ENCODE data around the gene MYDGF. TPM values are rescaled to one million over a fixed set of nuclear protein-coding genes. Genes with fewer than 3 reads are reported as not detected.

Gene MYDGF
- total RNA-seq, 1 donor from 2014 or later: 94.5 TPM

DNA sequence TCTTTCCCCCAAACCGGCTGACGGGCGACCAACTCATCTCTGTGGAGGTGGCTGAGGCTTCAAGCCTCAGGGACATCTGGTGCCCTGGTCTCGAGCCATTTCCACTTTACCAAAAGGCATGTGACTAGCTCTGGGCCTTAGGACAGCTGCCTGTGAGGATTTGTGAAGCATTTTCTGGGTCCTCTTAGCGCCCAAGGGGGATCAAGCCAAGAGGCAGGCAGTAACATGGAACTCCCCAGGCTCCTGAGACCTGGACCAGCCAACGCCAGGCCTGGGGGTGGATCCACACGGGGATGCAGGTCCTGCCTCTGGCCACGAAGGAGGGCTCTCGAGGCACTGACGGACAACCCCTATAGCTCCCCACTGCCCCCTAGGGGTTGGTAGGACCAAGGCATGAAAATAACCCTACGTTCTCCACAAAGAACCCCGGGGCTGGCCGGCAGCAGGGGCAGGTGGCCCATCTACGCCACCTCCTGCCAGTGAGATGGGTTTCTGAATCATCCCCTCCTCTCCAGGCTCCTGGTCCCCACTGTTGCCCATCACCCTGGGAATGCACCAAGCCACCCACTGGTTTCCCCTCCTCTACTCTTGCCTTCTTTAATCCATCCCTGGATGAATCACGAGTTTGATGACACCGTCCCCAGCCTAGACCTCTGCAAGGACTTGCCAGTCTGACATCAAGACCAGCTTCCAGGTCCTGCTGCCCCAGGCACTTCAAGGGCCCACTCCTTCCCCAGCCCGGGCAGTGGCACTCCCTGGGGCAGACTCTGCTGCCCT is 7.0 kb upstream of the MYDGF start:
- intact Hi-C loops (cut with micrococcal nuclease): no loop called here

DNA sequence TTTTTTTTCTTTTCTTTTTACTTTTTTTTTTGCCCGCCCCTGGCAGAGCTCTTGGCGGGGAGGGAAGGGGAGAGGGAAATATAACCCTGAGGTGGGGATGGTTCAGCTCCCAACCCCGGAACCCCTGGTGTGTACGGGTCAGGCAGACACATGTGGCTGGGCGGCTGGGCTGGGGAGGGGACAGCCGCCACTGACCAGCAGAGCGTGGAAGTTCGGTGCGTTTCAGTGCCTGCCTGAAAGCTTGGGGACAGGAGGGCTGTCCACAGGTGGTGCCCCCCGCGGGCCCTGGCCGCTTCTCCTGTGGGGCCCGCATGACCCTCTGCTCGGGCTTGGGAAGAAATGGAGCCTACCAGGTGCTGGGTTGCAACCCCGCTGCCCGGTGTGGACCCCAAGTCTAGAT is 5.2 kb upstream of the MYDGF start:
- intact Hi-C loops (cut with micrococcal nuclease): no loop called here

DNA sequence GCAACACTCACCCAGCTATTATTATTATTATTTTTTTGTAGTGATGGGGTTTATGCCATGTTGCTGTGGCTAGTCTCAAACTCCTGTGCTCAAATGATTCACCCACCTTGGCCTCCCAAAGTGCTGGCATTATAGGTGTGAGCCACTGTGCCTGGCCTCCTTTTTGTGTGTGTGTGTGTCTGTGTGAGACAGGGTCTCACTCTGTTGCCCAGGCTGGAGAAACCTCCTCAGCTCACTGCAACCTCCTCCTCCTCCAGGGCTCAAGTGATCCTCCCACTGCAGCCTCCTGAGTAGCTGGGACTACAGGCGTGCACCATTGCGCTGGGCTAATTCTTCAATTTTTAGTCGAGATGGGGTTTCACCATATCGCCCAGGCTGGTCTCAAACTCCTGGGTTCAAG is 3.6 kb upstream of the MYDGF start:
- intact Hi-C loops (cut with micrococcal nuclease): no loop called here

DNA sequence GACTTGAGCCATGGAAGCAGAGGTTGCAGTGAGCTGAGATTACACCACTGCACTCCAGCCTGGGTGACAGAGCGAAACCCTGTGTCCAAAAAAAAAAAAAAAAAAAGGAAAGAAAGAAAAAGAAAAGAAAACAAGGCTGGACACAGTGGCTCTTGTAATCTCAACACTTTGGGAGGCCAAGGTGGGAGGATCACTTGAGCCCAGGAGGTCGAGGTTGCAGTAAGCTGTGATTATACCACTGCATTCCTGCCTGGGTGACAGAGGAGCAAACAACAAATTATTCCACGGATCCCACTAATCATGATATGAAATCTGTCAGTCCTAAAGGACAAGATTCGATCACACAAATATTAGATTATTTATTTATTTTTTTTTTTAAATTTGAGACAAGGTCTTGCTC is 3.1 kb upstream of the MYDGF start:
- intact Hi-C loops (cut with micrococcal nuclease): no loop called here

DNA sequence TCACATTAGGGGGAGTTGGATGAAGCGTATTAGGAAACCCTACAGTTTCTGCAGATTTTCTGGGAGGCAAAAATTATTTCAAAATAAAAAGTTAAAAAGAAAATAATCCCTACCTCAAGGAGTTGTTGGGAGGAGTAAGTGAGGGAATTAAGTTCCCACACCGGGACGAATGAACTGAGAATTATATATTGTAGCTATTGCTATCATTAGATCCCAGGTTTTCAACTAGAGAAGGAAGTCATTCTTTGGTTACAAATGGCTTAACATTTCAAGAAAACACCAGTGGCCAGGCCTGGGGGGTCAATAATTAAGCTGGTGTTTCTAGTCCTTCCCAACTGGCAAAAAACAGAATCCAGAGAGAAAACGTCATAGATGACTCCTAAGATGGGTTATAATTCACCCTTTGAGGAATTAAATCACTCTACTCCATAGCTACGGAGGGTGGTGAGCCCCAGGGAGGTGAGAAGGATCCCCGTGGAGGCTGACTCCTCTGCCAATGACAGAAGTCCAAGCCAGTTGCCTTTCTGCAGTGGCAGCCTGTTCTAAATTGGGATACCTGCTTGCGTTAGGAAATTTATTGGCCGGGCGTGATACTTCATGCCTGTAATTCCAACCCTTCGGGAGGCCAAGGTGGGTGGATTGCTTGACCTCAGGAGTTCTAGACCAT is 1.2 kb upstream of the MYDGF start:
- intact Hi-C loops (cut with micrococcal nuclease): loop anchor here (2.0 kb wide), 3 partner anchors 201 to 271 kb away; partner anchors contain the start of gene SH3GL1

DNA sequence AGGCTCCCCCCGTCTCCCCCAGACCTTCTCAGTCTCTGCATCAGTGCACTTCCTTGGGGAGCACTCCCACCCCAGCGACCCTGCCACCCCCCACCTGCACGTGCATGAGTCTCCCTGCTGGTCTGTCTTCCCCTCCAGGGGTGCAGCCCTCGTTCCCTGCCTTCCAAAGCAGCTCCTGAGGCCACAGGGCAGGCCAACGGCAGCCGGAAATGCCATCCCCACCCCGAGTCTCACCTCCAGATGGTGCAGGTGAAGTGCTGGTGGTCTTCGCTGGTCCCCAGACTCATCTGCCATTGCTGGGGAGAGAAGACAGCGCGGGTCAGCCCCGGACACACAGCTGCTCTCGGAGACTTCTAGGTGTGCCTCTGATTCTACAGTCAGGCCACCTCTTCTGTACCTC is 5.5 kb downstream of the MYDGF start:
- intact Hi-C loops (cut with micrococcal nuclease): no loop called here

DNA sequence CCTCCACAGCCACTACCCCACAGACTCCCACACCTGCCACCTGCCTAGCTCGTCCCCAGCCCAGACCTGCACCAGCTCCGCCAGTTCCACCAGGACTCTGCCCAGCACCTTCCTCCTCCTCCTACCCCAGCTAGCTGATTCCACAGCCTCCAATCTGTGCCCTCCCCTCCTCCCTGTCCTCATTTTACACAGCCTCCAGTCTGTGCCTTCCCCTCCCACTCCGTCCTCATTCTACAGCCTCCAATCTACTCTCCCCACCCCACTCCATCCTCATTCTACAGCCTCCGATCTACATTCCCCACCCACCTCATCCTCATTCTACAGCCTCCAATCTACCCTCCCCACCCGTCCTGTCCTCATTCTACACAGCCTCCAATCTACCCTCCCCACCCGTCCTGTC is 7.3 kb downstream of the MYDGF start:
- intact Hi-C loops (cut with micrococcal nuclease): no loop called here

DNA sequence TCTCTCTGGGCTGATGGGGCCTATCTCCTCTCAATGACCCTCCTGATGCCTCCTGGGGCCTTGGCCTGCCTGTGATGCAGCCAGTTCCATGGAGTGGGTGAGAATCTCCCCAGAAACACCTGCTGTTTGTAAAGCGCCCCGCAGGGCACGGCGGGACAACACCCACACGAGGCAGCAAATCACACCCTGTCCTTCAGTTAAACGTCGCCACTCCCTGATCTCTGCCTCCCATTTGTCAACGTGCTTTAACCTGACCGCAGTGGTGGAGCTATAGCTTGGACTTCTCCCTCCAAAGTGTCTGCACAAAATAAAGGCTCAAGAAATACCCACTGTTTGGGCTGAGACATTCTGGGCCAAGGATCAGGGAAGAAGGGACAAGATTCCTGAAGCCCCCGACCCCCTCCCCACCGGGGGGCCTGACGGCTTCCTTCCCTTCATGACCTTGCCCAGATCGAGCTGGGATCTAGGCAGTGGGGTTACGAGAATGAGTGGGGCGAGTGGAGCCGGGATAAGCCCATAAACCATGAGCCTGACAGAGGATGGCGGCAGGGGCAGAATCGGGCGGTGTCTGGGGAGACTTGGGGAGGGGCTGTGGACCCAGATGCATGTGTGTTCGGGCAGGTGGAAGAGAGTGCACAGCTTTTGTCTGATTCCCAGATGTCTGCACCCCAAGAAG is 8.0 kb downstream of the MYDGF start:
- intact Hi-C loops (cut with micrococcal nuclease): no loop called here

DNA sequence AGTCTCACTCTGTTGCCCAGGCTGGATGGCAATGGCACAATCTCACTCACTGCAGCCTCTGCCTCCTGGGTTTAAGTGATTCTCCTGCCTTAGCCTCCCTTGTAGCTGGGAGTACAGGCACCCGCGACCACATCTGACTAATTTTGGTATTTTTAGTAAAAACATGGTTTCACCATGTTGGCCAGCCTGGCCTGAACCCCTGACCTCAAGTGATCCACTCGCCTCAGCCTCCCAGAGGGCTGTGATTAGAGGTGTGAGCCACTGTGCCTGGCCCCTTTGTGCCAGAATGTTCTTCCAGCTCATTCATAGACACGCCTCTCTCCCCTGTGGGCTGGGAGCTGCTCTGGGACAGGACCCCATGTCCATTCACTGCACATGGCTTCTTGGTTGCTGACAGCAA is 9.1 kb downstream of the MYDGF start:
- intact Hi-C loops (cut with micrococcal nuclease): no loop called here

DNA sequence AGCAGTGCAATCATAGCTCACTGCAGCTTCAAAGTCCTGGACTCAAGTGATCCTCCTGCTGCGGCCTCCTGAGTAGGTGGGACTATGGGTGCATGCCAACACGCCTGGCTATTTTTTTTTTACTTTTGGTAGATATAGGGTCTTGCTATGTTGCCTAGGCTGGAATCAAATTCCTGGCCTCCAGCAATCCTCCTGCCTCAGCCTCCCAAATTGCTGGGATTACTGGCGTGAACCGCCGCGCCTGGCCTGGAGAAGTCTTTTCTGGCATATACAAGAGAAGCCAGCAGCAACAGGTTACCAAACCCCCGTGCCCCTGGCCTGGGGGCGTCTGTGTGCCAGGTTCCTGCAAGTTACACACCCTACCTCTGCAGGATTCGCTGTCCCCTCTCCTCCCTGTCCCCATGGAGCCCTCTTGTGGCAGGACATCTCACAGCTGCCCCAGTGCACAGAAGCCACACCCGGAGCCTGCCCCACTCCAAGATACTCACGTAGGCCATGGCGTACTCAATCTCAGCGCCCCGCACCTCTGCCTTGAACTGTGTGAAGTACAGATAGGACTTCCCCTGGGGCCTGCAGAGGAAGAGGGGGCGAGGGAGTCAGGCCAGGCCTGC is 9.9 kb downstream of the MYDGF start:
- intact Hi-C loops (cut with micrococcal nuclease): no loop called here

DNA sequence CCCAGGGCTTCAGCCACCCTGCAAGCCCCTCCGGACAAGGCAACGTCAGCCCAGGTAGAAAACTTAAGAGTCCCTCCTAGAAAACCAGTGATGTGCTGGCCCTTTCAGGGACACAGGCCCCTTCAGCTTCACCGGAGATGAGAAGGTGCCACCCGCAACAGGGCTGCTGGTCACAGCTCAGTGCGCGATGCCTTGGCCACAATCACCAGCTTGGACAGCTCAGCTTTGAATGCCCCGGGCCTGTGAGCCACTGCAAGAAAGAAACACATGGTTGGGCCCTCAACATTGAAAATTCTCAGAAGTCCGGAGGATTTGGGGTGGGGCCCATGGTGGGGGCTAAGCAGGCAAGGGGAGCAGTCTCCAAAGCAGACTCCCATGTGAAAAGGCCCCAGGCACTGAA is 12.3 kb downstream of the MYDGF start:
- intact Hi-C loops (cut with micrococcal nuclease): no loop called here

DNA sequence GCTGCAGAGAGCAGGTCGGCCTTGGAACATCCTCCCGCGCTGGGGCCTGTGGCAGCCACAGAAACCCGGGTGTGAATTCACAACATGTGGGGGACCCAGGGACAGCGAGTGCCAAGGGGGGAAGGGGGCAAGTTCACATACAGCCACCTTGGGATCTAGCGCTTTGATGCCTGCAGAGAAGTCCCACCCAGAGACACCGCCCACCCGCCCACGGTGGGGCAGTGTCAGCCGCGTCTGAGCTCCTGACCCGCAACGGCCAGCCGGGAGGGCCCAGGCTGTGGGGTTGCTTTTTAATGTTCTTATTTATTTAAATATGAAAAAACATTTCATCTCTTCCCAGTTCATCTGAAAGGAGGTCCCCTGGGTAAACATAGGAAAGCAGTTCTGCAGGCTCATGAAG is 12.9 kb downstream of the MYDGF start:
- intact Hi-C loops (cut with micrococcal nuclease): no loop called here

DNA sequence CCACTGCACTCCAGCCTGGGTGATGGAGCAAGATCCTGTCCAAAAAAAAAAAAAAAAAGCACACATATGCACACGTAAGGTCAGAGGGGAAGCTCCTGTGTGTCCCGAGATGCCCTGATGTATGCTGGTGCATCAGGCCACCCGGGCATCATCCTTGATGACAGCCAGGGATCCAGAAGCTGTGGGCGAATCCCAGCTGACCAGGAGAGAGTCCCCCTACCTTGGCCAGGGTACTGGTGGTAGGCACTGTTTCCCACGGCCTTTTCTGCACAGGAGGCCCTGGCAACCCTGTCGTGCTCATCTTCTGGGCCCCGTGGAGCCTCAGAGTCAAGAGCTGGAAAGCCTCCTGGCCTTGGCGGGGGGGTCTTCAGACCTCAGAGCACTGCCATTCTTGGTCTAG is 14.0 kb downstream of the MYDGF start:
- intact Hi-C loops (cut with micrococcal nuclease): no loop called here

DNA sequence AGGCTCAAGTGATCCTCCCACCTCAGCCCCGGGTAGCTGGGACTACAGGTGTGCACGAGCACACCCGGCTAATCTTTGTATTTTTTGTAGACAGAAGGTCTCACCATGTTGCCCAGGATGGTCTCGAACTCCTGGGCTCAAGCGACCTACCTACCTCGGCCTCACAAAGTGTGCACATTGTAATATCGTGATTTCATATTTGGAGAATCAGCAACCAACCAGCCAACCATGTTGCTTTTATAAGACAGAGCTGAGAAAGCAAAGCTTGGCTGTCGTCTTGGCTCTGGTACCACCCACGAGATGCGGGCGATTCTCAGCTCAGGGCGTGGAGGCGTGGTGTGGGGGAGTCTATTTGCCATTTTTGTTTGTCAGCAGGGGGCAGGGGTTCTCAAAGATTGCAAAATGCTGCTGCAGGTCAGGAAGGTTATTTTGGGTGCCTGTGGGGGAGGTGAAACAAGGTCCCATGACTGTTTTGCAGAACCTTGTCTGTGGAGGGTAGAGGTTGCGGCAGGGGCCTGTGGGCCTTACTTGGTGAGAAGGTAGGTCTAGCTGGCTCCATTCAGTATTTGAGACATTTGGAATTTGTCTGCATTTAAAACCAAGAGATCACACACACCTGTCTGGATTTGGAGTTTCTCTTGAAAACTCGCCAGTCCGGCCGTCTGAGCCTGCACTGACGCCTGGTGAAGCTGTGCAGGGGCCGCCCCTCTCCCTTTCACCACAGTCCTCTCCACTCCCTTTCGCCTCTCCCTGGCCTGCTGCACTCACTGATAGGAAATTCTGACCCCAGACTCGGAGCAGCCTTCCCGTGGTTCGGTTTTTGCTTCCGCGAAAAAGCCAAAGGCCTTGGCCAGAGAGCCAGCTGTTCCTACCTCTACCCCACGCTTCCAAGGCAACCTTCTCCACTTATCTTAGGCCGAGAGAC is 15.4 kb downstream of the MYDGF start:
- intact Hi-C loops (cut with micrococcal nuclease): no loop called here

DNA sequence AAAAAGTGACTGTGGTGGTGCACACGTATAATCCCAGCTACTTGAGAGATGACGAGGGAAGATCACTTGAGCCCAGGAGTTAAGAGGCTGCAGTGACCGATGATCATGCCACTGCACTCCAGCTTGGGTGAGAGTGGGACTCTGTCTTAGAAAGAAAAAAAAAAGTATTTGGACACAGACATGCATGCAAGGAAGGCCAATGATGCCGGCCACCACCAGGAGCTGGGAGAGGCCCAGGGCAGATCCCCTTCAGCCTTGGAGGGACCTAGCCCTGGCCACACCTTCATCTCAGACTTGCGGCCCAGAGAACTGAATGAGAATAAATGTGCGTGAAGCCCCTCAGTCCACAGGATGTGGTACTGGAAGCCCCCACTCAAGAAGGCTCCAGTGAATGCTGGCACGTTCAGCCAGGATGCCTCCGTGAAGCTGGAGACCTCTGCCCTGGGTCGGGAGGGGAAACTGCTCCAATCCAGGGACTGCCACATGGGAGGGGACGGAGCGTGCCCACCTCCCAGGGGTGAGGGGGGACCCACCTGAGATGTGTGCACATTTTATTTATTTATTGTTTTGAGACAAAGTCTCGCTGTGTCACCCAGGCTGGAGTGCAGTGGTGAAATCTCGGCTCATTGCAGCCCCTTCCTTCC is 16.2 kb downstream of the MYDGF start:
- intact Hi-C loops (cut with micrococcal nuclease): no loop called here

DNA sequence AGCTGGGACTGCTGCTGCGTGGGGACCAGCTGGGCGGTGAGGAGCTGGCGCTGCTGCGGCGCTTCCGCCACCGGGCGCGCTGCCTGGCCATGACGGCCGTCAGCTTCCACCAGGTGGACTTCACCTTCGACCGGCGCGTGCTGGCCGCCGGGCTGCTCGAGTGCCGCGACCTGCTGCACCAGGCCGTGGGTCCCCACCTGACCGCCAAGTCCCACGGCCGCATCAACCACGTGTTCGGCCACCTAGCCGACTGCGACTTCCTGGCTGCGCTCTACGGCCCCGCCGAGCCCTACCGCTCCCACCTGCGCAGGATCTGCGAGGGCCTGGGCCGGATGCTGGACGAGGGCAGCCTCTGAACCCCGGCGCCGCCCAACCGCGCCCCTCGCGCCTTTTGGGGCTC is 18.1 kb downstream of the MYDGF start:
- intact Hi-C loops (cut with micrococcal nuclease): no loop called here

DNA sequence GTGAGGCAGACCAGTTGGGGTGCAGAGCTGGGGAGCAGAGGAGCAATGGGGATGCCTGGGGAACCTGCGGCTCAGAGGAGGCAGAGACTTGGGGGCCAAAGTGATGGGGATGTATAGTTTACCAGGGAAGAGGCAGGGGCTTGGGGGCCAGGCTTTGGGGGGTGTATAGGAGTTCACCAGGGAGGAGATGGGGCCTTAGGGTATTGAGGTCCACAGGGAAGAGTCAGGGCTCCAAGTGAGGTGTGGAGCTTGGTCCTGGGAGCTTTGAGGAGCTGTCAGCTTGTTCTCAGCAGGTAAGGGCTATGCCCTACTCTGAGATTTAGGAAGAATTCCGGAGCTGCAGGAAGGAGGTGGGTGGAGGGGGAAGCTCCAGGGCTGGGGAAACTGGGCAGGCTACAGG is 20.0 kb downstream of the MYDGF start:
- intact Hi-C loops (cut with micrococcal nuclease): no loop called here

DNA sequence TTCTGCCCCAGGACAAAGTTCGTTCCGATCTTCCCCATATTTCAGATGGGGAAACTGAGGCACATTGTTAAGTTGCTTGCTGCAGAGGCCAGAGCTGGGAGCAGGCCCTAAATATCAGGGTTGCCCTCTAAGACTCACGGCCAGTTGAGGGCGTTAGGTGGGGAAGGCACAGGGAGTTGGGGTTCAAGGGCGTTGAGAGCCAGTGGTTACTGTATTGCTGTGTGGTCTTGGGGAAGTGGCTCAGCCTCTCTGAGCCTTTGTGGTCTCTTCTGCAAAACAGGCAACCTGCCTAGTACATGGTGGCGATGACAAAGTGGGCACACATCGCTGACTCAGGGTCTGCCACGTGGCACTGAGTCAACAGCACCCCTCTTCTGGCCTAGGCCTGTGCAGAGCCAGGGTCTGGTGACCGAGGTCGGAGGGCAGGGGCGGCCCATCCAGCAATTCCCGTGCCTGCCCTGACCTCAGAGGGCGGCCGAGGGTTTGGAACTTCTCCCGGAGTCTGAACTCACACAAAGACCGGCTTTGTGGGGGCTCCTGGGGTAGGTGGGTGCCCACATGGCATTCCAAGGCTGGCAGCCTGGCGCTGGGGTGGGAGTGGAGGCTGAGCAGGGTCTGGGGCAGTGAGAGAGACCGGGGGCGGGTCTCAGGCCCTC is 20.6 kb downstream of the MYDGF start:
- intact Hi-C loops (cut with micrococcal nuclease): no loop called here

DNA sequence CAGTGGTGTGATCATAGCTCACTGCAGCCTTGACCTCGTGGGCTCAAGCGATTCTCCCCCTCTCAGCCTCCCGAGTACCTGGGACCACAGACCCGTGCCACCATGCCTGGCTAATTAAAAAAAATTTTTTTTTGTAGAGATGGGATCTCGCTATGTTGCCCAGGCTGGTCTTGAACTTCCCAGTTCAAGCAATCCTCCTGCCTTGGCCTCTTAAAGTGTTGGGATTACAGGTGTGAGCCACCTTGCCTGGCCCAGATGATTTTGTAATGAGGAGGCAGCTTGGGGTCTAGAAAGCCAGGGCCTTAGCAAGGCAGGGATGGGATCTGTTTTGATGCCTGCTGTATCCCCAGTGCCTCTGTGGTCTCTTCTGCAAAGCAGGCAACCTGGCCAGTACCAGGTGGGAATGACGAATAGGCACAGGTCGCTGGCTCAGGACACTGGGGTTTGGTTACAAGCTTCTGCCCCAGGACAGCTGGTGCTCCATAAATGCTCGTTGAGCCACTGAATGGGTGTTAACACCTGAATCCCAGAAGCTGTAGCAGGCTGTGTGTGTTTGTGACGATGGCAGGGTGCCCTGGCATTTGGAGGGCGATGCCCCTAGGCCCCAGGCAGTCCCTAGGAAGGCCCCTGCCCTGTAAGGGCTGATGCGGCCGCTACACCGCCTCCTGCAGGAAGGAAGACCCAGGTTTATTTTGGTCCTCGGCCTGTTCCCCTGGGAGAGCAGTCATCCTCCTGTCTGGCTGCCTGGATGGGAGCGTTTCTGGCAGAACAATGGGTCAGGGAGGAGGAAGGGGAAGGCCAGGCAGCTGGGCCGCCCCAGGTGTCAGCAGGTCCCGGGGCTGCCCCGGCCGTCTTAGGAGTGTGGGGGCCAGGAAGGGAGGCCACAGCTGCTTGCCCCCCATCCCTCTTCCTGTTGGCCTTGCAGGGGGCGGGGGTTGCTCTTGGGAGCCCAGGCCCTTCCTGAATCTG is 22.2 kb downstream of the MYDGF start:
- intact Hi-C loops (cut with micrococcal nuclease): no loop called here

Data from T-helper 1 cell treated with Interleukin-12 subunit alpha and Interleukin-12 subunit beta and Interleukin-4 antibody, amounts not matched to agents 30 ng/mL and 1 ng/mL, for 36 hours (primary cell).